H9 (cell line): Measurements from ENCODE around the gene RBM19. TPM values are rescaled to one million over a fixed set of nuclear protein-coding genes. Genes with fewer than 3 reads are reported as not detected.

Experiments used
- DNase-seq: peaks from one replicate; pipeline ENCODE4 v3.0.0-alpha.2; 2017
- H2AFZ ChIP-seq: one replicate; pipeline ENCODE4 v1.6.1; 2013; ENCODE audit warnings: mild to moderate bottlenecking, low read length, control low read depth, moderate library complexity
- H2AK5ac ChIP-seq: 2 replicates; pipeline ENCODE4 v1.6.1; 2013; ENCODE audit warnings: low read length, control low read depth, mixed read lengths; ENCODE audit not compliant: insufficient read length
- H2BK120ac ChIP-seq: one replicate; pipeline ENCODE4 v1.6.1; 2013; ENCODE audit warnings: low read depth, mild to moderate bottlenecking, low read length, control low read depth, inconsistent platforms; ENCODE audit not compliant: poor library complexity, severe bottlenecking
- H2BK12ac ChIP-seq: 2 replicates; pipeline ENCODE4 v1.6.1; 2013; ENCODE audit warnings: low read length, control low read depth, mixed read lengths, low read depth; ENCODE audit not compliant: insufficient read length
- H2BK15ac ChIP-seq: 2 replicates; pipeline ENCODE4 v1.6.1; 2013; ENCODE audit warnings: low read depth, low read length, control low read depth
- H2BK20ac ChIP-seq: one replicate; pipeline ENCODE4 v1.6.1; 2013; ENCODE audit warnings: low read depth, mild to moderate bottlenecking, low read length, control low read depth, inconsistent platforms; ENCODE audit not compliant: poor library complexity, severe bottlenecking
- H2BK5ac ChIP-seq: 2 replicates; pipeline ENCODE4 v1.6.1; 2013; ENCODE audit warnings: low read length, control low read depth, mixed read lengths; ENCODE audit not compliant: insufficient read length
- H3K14ac ChIP-seq: 2 replicates; pipeline ENCODE4 v1.6.1; 2013; ENCODE audit warnings: low read length, control low read depth; ENCODE audit not compliant: insufficient read depth
- H3K18ac ChIP-seq: 2 replicates; pipeline ENCODE4 v1.6.1; 2013; ENCODE audit warnings: low read depth, mild to moderate bottlenecking, mixed read lengths, low read length, control low read depth; ENCODE audit not compliant: insufficient read length
- H3K23ac ChIP-seq: 2 replicates; pipeline ENCODE4 v1.6.1; 2013; ENCODE audit warnings: low read length, control low read depth, mixed read lengths, low read depth; ENCODE audit not compliant: insufficient read length
- H3K23me2 ChIP-seq: 2 replicates; pipeline ENCODE4 v1.6.1; 2013; ENCODE audit warnings: low read depth, mild to moderate bottlenecking, mixed read lengths, low read length, control low read depth; ENCODE audit not compliant: insufficient read length, poor library complexity, severe bottlenecking
- H3K27ac ChIP-seq: 2 replicates; pipeline ENCODE4 v1.5.1; 2013; ENCODE audit warnings: low read length, control low read depth, mixed read lengths, low read depth; ENCODE audit not compliant: insufficient read length
- H3K27me3 ChIP-seq: 2 replicates; pipeline ENCODE4 v1.6.1; 2013; ENCODE audit warnings: low read length, control low read depth, inconsistent platforms; ENCODE audit not compliant: insufficient read depth
- H3K4ac ChIP-seq: 2 replicates; pipeline ENCODE4 v1.6.1; 2013; ENCODE audit warnings: low read depth, mild to moderate bottlenecking, control low read depth, inconsistent platforms, low read length, moderate library complexity
- H3K4me1 ChIP-seq: 2 replicates; pipeline ENCODE4 v1.6.1; 2013; ENCODE audit warnings: low read length, control low read depth, inconsistent platforms; ENCODE audit not compliant: insufficient read depth
- H3K4me2 ChIP-seq: 2 replicates; pipeline ENCODE4 v1.6.1; 2013; ENCODE audit warnings: low read length, control low read depth, mixed read lengths; ENCODE audit not compliant: insufficient read length, insufficient read depth
- H3K56ac ChIP-seq: 2 replicates; pipeline ENCODE4 v1.6.1; 2013; ENCODE audit warnings: low read depth, mild to moderate bottlenecking, mixed read lengths, low read length, control low read depth; ENCODE audit not compliant: insufficient read length
- H3K79me1 ChIP-seq: 2 replicates; pipeline ENCODE4 v1.6.1; 2013; ENCODE audit warnings: low read depth, mild to moderate bottlenecking, moderate library complexity, low read length, control low read depth, inconsistent platforms; ENCODE audit not compliant: insufficient read depth, poor library complexity, severe bottlenecking
- H3K79me2 ChIP-seq: 2 replicates; pipeline ENCODE4 v1.6.1; 2013; ENCODE audit warnings: low read length, control low read depth, inconsistent platforms; ENCODE audit not compliant: insufficient read depth
- H3K9ac ChIP-seq: 2 replicates; pipeline ENCODE4 v1.6.1; 2013; ENCODE audit warnings: low read length, control low read depth, mixed read lengths; ENCODE audit not compliant: insufficient read length; ENCODE audit errors: extremely low read depth
- H3K9me3 ChIP-seq: one replicate; pipeline ENCODE4 v1.6.1; 2013; ENCODE audit warnings: low read depth, low read length, inconsistent platforms; ENCODE audit not compliant: control insufficient read depth
- H3T11ph ChIP-seq: one replicate; pipeline ENCODE4 v1.6.1; 2013; ENCODE audit warnings: mild to moderate bottlenecking, low read length, control low read depth, inconsistent platforms
- H4K20me1 ChIP-seq: one replicate; pipeline ENCODE4 v1.6.1; 2013; ENCODE audit not compliant: control insufficient read depth, insufficient read length, insufficient read depth
- H4K5ac ChIP-seq: 2 replicates; pipeline ENCODE4 v1.6.1; 2013; ENCODE audit warnings: low read depth, mild to moderate bottlenecking, mixed read lengths, low read length, control low read depth; ENCODE audit not compliant: insufficient read length
- H4K8ac ChIP-seq: replicated peaks from 2 replicates; pipeline ENCODE4 v1.6.1; 2013; ENCODE audit warnings: low read length, control low read depth, mixed read lengths, low read depth; ENCODE audit not compliant: insufficient read length
- H4K91ac ChIP-seq: 2 replicates; pipeline ENCODE4 v1.6.1; 2013; ENCODE audit warnings: low read depth, mild to moderate bottlenecking, moderate library complexity, mixed read lengths, low read length, control low read depth; ENCODE audit not compliant: insufficient read length
- H3K27ac Mint-ChIP-seq, 3 experiments: 2 replicates in 2 of 3; 3 replicates in 1 of 3; pipeline ENCODE4 v1.8.0; 2020 to 2021; ENCODE audit warnings: mixed read lengths in 3 of 3, mild to moderate bottlenecking in 1 of 3, moderate library complexity in 1 of 3
- H3K27me3 Mint-ChIP-seq: 2 replicates; pipeline ENCODE4 v1.8.0; 2021; ENCODE audit warnings: low read depth, mild to moderate bottlenecking, moderate library complexity, mixed read lengths
- H3K36me3 Mint-ChIP-seq, 3 experiments: 2 replicates in 2 of 3; 3 replicates in 1 of 3; pipeline ENCODE4 v1.8.0; 2020 to 2021; ENCODE audit warnings: low read depth in 3 of 3, mixed read lengths in 3 of 3; ENCODE audit not compliant: insufficient read depth in 1 of 3
- H3K4me1 Mint-ChIP-seq, 2 experiments: 2 replicates each; pipeline ENCODE4 v1.8.0; 2020; ENCODE audit warnings: mixed read lengths in 2 of 2
- H3K4me3 Mint-ChIP-seq, 2 experiments: 2 replicates in 1 of 2; 3 replicates in 1 of 2; pipeline ENCODE4 v1.8.0; 2020 to 2021; ENCODE audit warnings: mild to moderate bottlenecking in 2 of 2, mixed read lengths in 2 of 2, moderate library complexity in 1 of 2
- H3K9me3 Mint-ChIP-seq, 2 experiments: 2 replicates in 1 of 2; 3 replicates in 1 of 2; pipeline ENCODE4 v1.8.0; 2020; ENCODE audit warnings: mild to moderate bottlenecking in 2 of 2, mixed read lengths in 2 of 2, moderate library complexity in 1 of 2
- WGBS: extraction: QIAGEN DNeasy Blood & Tissue Kit; methylation state at CpG from one replicate; pipeline ENCODE4 v1.1.7; 2013; ENCODE audit warnings: missing lambda C conversion rate, low lambda C conversion rate, mixed read lengths; ENCODE audit not compliant: insufficient read length; ENCODE audit errors: extremely low coverage; 5-methylcytosine and 5-hydroxymethylcytosine counted together
- total RNA-seq: library from RNA; stranded (reverse); gene quantifications from 2 replicates; pipeline ENCODE4 v1.2.1, GENCODE V29; 2021
- TF ChIP-seq, protein P1 (sequence below): fragments of 200-600 bp; sonication (generic); conservative IDR thresholded peaks from 3 replicates; pipeline ENCODE4 v1.8.0; 2021; ENCODE audit warnings: antibody characterized with exemption, mild to moderate bottlenecking

The RBM19 gene
- total RNA-seq, 1 experiment from 2014 or later = 32.2 TPM

DNA sequence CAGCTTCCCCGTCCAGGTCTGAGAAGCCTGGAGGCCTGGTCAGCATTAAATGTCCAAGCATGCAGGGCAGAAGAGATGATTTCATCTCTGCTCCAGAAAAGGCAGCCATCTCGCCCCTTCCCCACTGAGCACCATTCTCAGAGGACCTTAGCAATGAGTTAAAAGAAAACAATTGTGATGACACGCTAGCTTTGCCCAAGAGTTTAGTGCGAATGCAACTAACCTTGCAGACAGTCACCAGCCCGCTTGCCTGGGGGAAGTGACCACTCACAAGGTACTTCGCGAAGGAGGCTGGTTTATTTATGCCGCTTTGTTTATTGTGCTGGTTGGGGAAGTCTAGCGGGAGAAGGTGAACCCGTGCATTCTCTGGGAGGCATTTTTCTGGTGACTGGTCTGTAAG lies 170.7 kb downstream of the RBM19 start:
- Histone ChIP-seq H2BK20ac (no peak overlapping the region), H3K27ac (no peak overlapping the region)

More for the DNA sequence above, 170.7 kb downstream of the RBM19 start:
- Histone ChIP-seq H2AFZ (no peak overlapping the region), H2BK12ac (no peak overlapping the region), H3K4me2 (no peak overlapping the region), H2BK15ac (no peak overlapping the region), H3K9me3 (no peaks in the 10 kb centered on the region), H3K23ac (no peak overlapping the region), H2BK120ac (no peak overlapping the region), H3K79me1 (no peaks in the 10 kb centered on the region), H4K8ac (no peak overlapping the region), H3K18ac (no peak overlapping the region), H3K4me1 (no peaks in the 10 kb centered on the region), H3K27me3 (no peaks in the 10 kb centered on the region), H3K23me2 (no peaks in the 10 kb centered on the region), H3K14ac (no peak overlapping the region), H4K91ac (no peak overlapping the region), H2AK5ac (no peak overlapping the region), H4K20me1 (no peaks in the 10 kb centered on the region), H3K9ac (no peak overlapping the region), H2BK5ac (no peak overlapping the region), H3K56ac (no peak overlapping the region), H3K4ac (no peak overlapping the region), H3T11ph (no peak overlapping the region), H3K79me2 (no peaks in the 10 kb centered on the region), H4K5ac (no peak overlapping the region)
- DNase-seq = no peak
- Mint-ChIP-seq H3K4me1 (peaks cover 0 to 18% of the 10 kb centered on the region in 2 experiments; a peak in 3 of 4 replicates), H3K27me3 (peaks cover 26% of the 10 kb centered on the region), H3K4me3 (no peak overlapping the region), H3K27ac (no peak overlapping the region), H3K9me3 (no peaks in the 10 kb centered on the region; a peak in 1 of 5 replicates), H3K36me3 (no peaks in the 10 kb centered on the region; a peak in 1 of 7 replicates)
- WGBS = no CpG with 5 or more reads among the region's 10 CpGs
- TF ChIP-seq, protein P1, sequence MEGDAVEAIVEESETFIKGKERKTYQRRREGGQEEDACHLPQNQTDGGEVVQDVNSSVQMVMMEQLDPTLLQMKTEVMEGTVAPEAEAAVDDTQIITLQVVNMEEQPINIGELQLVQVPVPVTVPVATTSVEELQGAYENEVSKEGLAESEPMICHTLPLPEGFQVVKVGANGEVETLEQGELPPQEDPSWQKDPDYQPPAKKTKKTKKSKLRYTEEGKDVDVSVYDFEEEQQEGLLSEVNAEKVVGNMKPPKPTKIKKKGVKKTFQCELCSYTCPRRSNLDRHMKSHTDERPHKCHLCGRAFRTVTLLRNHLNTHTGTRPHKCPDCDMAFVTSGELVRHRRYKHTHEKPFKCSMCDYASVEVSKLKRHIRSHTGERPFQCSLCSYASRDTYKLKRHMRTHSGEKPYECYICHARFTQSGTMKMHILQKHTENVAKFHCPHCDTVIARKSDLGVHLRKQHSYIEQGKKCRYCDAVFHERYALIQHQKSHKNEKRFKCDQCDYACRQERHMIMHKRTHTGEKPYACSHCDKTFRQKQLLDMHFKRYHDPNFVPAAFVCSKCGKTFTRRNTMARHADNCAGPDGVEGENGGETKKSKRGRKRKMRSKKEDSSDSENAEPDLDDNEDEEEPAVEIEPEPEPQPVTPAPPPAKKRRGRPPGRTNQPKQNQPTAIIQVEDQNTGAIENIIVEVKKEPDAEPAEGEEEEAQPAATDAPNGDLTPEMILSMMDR = no peak
